Lung (tissue), 12 donors: ENCODE results near the gene MRPL9. TPM values are rescaled to one million over a fixed set of nuclear protein-coding genes. Genes with fewer than 3 reads are reported as not detected.

ENCODE experiments used
- ATAC-seq: fragments of 200-7000 bp; cut with Tn5 transposase; one replicate; pipeline ENCODE4 v1.9.1; 2020; ENCODE audit warnings: moderate number of reproducible peaks; ENCODE audit not compliant: insufficient read depth, low FRiP score
- DNase-seq, 3 donors: peaks; one replicate each; pipeline ENCODE4 v3.0.0-alpha.2; 2013 to 2017
- H3K27ac ChIP-seq, 2 donors: one replicate each; pipeline ENCODE4 v1.5.1; 2013; ENCODE audit warnings: mild to moderate bottlenecking in 2 of 2, moderate library complexity in 2 of 2, control low read depth in 1 of 2, inconsistent platforms in 1 of 2, low read depth in 1 of 2, low read length in 1 of 2
- H3K27me3 ChIP-seq, 3 donors: one replicate each; pipeline ENCODE4 v1.5.1; 2013; ENCODE audit warnings: low read length in 2 of 3; ENCODE audit not compliant: control insufficient read depth in 3 of 3, insufficient read depth in 3 of 3
- H3K36me3 ChIP-seq, 4 donors: one replicate each; pipeline ENCODE4 v1.5.1; 2013; ENCODE audit warnings: low read length in 4 of 4, mild to moderate bottlenecking in 1 of 4, moderate library complexity in 1 of 4; ENCODE audit not compliant: control insufficient read depth in 4 of 4, insufficient read depth in 4 of 4
- H3K4me1 ChIP-seq, 5 donors: one replicate each; pipeline ENCODE4 v1.5.1; 2013; ENCODE audit warnings: low read length in 5 of 5, mild to moderate bottlenecking in 2 of 5, moderate library complexity in 1 of 5; ENCODE audit not compliant: control insufficient read depth in 5 of 5, insufficient read depth in 5 of 5
- H3K4me3 ChIP-seq: one replicate; pipeline ENCODE4 v1.5.1; 2013; ENCODE audit warnings: mild to moderate bottlenecking, control low read depth, moderate library complexity
- H3K9ac ChIP-seq, 2 donors: one replicate each; pipeline ENCODE4 v1.5.1; 2013; ENCODE audit warnings: low read length in 2 of 2, control low read depth in 1 of 2; ENCODE audit not compliant: insufficient read depth in 1 of 2
- H3K9me3 ChIP-seq, 4 donors: one replicate each; pipeline ENCODE4 v1.5.1; 2013; ENCODE audit warnings: low read length in 3 of 4, mild to moderate bottlenecking in 1 of 4, moderate library complexity in 1 of 4; ENCODE audit not compliant: control insufficient read depth in 4 of 4, insufficient read depth in 3 of 4
- CTCF ChIP-seq: IDR thresholded peaks from 2 replicates; pipeline ENCODE4 v1.5.1; 2012; ENCODE audit warnings: mild to moderate bottlenecking; ENCODE audit errors: control extremely low read depth, extremely low read depth
- WGBS, 2 donors: extraction: QIAGEN DNeasy Blood & Tissue Kit; methylation state at CpG; one replicate each; pipeline ENCODE4 v1.1.7; 2013; 5-methylcytosine and 5-hydroxymethylcytosine counted together
- polyA plus RNA-seq, 2 donors: library from polyadenylated mRNA; stranded (reverse); fragments of 200-250 nt; gene quantifications; one replicate each; pipeline ENCODE4 v1.2.1, GENCODE V29; 2013
- total RNA-seq, 2 donors: library from RNA; depleted of rRNA in 1 of 2; stranded (reverse); fragments of >200 nt in 1 of 2; gene quantifications; one replicate each; pipeline ENCODE4 v1.2.1, GENCODE V29; 2014 to 2021
- donor health status: control.
- donor health status: control.
- donor health status: Bipolar disorder and iron deficiency.
- donor health status: healthy.
- donor health status: DM: yes; HTN: yes; CAD: no.

The MRPL9 gene
- total and polyA plus RNA-seq, 4 donors: 51.0 to 68.1 (median 55.6) TPM

- DNase-seq (no peak), ATAC-seq (no peak)
- no peak for TF ChIP-seq CTCF
- Histone ChIP-seq H3K4me3 (no peak overlapping the region), H3K4me1 (no peaks in the 10 kb centered on the region), H3K9me3 (no peaks in the 10 kb centered on the region), H3K27ac (no peak overlapping the region), H3K27me3 (peaks cover 0 to 4% (median 0%) of the 10 kb centered on the region in 3 donors), H3K36me3 (peaks cover 0 to 3% (median 0%) of the 10 kb centered on the region in 4 donors), H3K9ac (no peak overlapping the region)
- 89% methylated on average over 7 of the region's 7 CpGs for WGBS, 2 donors
Observed at GRCh38 chr1:151806170-151806569, 42.9 kb upstream of the MRPL9 start.

- H3K36me3 ChIP-seq: peaks cover 0 to 3% (median 0%) of the 10 kb centered on the region in 4 donors
- H3K9ac ChIP-seq: no peak within 1 kb of the TSS
- no peak within 1 kb of the TSS for H3K4me3 ChIP-seq
- no peaks in the 10 kb centered on the region for H3K9me3 ChIP-seq
- no peak for ATAC-seq
- DNase-seq: no peak
- H3K27me3 ChIP-seq: peaks cover 0 to 4% (median 2%) of the 10 kb centered on the region in 3 donors
- H3K27ac ChIP-seq: no peak within 1 kb of the TSS
- H3K4me1 ChIP-seq: no peaks in the 10 kb centered on the region
- 71 to 75% methylated on average over 12 of the region's 12 CpGs for WGBS, 2 donors
- TF ChIP-seq CTCF: no peak
Observed at GRCh38 chr1:151805066-151805820, 41.9 kb upstream of the MRPL9 start, which contains the start of gene LINGO4. Gene LINGO4 (minus strand): TSS chr1:151805419. CDS start chr1:151802704, 2,715 bp downstream.

- Histone ChIP-seq H3K9ac (no peak overlapping the region), H3K4me1 (no peaks in the 10 kb centered on the region), H3K4me3 (no peak overlapping the region), H3K27ac (no peak overlapping the region), H3K36me3 (peaks cover 0 to 3% (median 0%) of the 10 kb centered on the region in 4 donors), H3K9me3 (no peaks in the 10 kb centered on the region), H3K27me3 (peaks cover 0 to 13% (median 4%) of the 10 kb centered on the region in 3 donors)
- 97 to 100% methylated on average over 3 of the region's 3 CpGs for WGBS, 2 donors
- TF ChIP-seq CTCF: no peak
- DNase-seq (no peak), ATAC-seq (no peak)
Observed at GRCh38 chr1:151803915-151804314, 40.6 kb upstream of the MRPL9 start.
